ENCODE measurements around the gene ARFGAP2.
"Not testable (repeated sequence)": the region's sequence is repeated elsewhere in the genome, so short reads cannot be mapped to it uniquely, and the experiment has no call there.

Gene ARFGAP2

GRCh38 chr11:47147250-47147649 lies 29.4 kb downstream of the ARFGAP2 start:
- no peak for DNase-seq

- DNase-seq = no peak
Observed at GRCh38 chr11:47144541-47144940, 32.1 kb downstream of the ARFGAP2 start.

GRCh38 chr11:47143322-47143721 lies 33.4 kb downstream of the ARFGAP2 start:
- peak; percentile 72 for DNase-seq

- DNase-seq = no peak
Observed at GRCh38 chr11:47139878-47140277, 36.8 kb downstream of the ARFGAP2 start.

- DNase-seq = no peak
Observed at GRCh38 chr11:47137476-47137875, 39.2 kb downstream of the ARFGAP2 start.

GRCh38 chr11:47136921-47137320 lies 39.8 kb downstream of the ARFGAP2 start:
- no peak for DNase-seq

GRCh38 chr11:47136327-47136726 lies 40.4 kb downstream of the ARFGAP2 start:
- peak; percentile 26 for DNase-seq

- no peak for DNase-seq
Observed at GRCh38 chr11:47132981-47133380, 43.7 kb downstream of the ARFGAP2 start.

GRCh38 chr11:47132490-47132889 lies 44.2 kb downstream of the ARFGAP2 start:
- DNase-seq = no peak

- DNase-seq = no peak
Observed at GRCh38 chr11:47131136-47131535, 45.5 kb downstream of the ARFGAP2 start.

GRCh38 chr11:47130543-47130942 lies 46.1 kb downstream of the ARFGAP2 start:
- no peak for DNase-seq

- DNase-seq = no peak
Observed at GRCh38 chr11:47127213-47127612, 49.5 kb downstream of the ARFGAP2 start.

GRCh38 chr11:47125083-47125482 lies 51.6 kb downstream of the ARFGAP2 start:
- DNase-seq = no peak

- no peak for DNase-seq
Observed at GRCh38 chr11:47124675-47125074, 52.0 kb downstream of the ARFGAP2 start.

- DNase-seq = peak; percentile 7
Observed at GRCh38 chr11:47123094-47123493, 53.6 kb downstream of the ARFGAP2 start.

GRCh38 chr11:47121731-47122130 lies 54.9 kb downstream of the ARFGAP2 start:
- DNase-seq = no peak

GRCh38 chr11:47121056-47121455 lies 55.6 kb downstream of the ARFGAP2 start:
- no peak for DNase-seq

GRCh38 chr11:47118958-47119688 lies 57.6 kb downstream of the ARFGAP2 start:
- not testable (repeated sequence) for DNase-seq

Measured in fibroblast of skin of right quadriceps (primary cell).